Large intestine (tissue), 3 donors: ENCODE data around the gene CSNK1G1. TPM values are rescaled to one million over a fixed set of nuclear protein-coding genes. Genes with fewer than 3 reads are reported as not detected.
"Not testable (repeated sequence)": the region's sequence is repeated elsewhere in the genome, so short reads cannot be mapped to it uniquely, and the experiment has no call there.

ENCODE experiments used
- DNase-seq, 2 donors: peaks; one replicate each; pipeline versions ENCODE4 v3.0.0 to v3.0.0-alpha.2; 2013
- H3K27ac ChIP-seq: one replicate; pipeline ENCODE4 v1.5.1; 2013; ENCODE audit warnings: low read length
- H3K27me3 ChIP-seq: 2 replicates; pipeline ENCODE4 v1.6.1; 2013; ENCODE audit warnings: low read length; ENCODE audit not compliant: control insufficient read depth, insufficient read depth
- H3K36me3 ChIP-seq: 2 replicates; pipeline ENCODE4 v1.6.1; 2013; ENCODE audit warnings: low read length; ENCODE audit not compliant: control insufficient read depth, insufficient read depth
- H3K4me1 ChIP-seq: one replicate; pipeline ENCODE4 v1.6.1; 2013; ENCODE audit warnings: low read length; ENCODE audit not compliant: control insufficient read depth, insufficient read depth
- H3K4me3 ChIP-seq: one replicate; pipeline ENCODE4 v1.5.1; 2013; ENCODE audit warnings: low read length
- H3K9me3 ChIP-seq: one replicate; pipeline ENCODE4 v1.6.1; 2013; ENCODE audit warnings: mild to moderate bottlenecking, low read depth, low read length, moderate library complexity; ENCODE audit not compliant: control insufficient read depth
- WGBS: methylation state at CpG from one replicate; pipeline ENCODE4 v1.1.5; 2013; ENCODE audit warnings: low lambda C conversion rate; ENCODE audit not compliant: insufficient coverage; 5-methylcytosine and 5-hydroxymethylcytosine counted together
- polyA plus RNA-seq: library from polyadenylated mRNA; unstranded; fragments of 120-200 nt; gene quantifications from one replicate; pipeline ENCODE4 v1.2.1, GENCODE V29; 2013

The CSNK1G1 gene
- polyA plus RNA-seq, 1 donor: 11.9 TPM

GRCh38 chr15:64333986-64334929 is 21.7 kb downstream of the CSNK1G1 start:
- H3K27ac ChIP-seq: no peak overlapping the region
- no CpG with 5 or more reads among the region's 9 CpGs for WGBS
- peak; percentile 4 to 24 for DNase-seq
- H3K4me3 ChIP-seq: no peak overlapping the region
- no peaks in the 10 kb centered on the region for H3K36me3 ChIP-seq
- H3K4me1 ChIP-seq: no peaks in the 10 kb centered on the region
- no peaks in the 10 kb centered on the region for H3K9me3 ChIP-seq
- no peaks in the 10 kb centered on the region for H3K27me3 ChIP-seq

DNA sequence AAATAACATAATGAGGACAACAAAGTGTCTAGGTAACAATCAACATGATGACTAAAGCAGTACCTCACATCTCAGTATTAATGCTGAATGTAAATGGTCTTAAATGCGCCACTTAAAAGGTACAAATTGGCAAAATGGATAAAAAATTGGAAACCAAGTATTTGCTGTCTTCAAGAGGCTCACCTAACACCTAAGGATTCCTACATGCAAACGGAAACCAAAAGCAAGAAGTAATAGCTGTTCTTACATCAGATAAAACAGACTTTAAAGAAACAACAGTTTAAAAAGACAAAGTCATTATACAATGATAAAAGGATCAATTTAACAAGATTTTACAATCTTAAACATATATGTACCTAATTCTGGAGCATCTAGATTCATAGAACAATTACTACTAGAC is 22.5 kb downstream of the CSNK1G1 start:
- peak in 1 of 2 donors; percentile 8 for DNase-seq
- no peak overlapping the region for H3K27ac ChIP-seq
- no peak overlapping the region for H3K4me3 ChIP-seq
- no peaks in the 10 kb centered on the region for H3K4me1 ChIP-seq
- H3K9me3 ChIP-seq: no peaks in the 10 kb centered on the region
- 86% methylated on average over 2 of the region's 2 CpGs for WGBS
- H3K36me3 ChIP-seq: no peaks in the 10 kb centered on the region
- no peaks in the 10 kb centered on the region for H3K27me3 ChIP-seq

GRCh38 chr15:64331668-64332067 is 24.3 kb downstream of the CSNK1G1 start:
- H3K4me1 ChIP-seq, H3K9me3 ChIP-seq, H3K27ac ChIP-seq, H3K36me3 ChIP-seq, H3K4me3 ChIP-seq, DNase-seq, H3K27me3 ChIP-seq: not testable (repeated sequence)
- no CpG with 5 or more reads among the region's 3 CpGs for WGBS

- not testable (repeated sequence) for H3K27ac ChIP-seq, H3K27me3 ChIP-seq, H3K9me3 ChIP-seq, H3K4me1 ChIP-seq, DNase-seq, H3K4me3 ChIP-seq, H3K36me3 ChIP-seq
- WGBS: no CpG with 5 or more reads among the region's 15 CpGs
Observed at GRCh38 chr15:64326975-64327374, 29.0 kb downstream of the CSNK1G1 start.

DNA sequence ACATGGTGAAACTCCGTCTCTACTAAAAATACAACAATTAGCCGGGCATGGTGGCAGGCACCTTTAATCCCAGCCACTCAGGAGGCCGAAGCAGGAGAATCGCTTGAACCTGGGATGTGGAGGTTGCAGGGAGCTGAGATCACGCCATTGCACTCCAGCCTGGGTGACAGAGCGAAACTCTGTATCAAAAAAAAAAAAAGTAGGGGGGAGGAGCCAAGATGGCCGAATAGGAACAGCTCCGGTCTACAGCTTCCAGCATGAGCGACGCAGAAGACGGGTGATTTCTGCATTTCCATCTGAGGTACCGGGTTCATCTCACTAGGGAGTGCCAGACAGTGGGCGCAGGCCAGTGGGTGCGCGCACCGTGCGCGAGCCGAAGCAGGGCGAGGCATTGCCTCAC is 29.5 kb downstream of the CSNK1G1 start:
- H3K4me1 ChIP-seq, DNase-seq, H3K9me3 ChIP-seq, H3K27ac ChIP-seq, H3K4me3 ChIP-seq, H3K27me3 ChIP-seq, H3K36me3 ChIP-seq: not testable (repeated sequence)
- no CpG with 5 or more reads among the region's 20 CpGs for WGBS

DNA sequence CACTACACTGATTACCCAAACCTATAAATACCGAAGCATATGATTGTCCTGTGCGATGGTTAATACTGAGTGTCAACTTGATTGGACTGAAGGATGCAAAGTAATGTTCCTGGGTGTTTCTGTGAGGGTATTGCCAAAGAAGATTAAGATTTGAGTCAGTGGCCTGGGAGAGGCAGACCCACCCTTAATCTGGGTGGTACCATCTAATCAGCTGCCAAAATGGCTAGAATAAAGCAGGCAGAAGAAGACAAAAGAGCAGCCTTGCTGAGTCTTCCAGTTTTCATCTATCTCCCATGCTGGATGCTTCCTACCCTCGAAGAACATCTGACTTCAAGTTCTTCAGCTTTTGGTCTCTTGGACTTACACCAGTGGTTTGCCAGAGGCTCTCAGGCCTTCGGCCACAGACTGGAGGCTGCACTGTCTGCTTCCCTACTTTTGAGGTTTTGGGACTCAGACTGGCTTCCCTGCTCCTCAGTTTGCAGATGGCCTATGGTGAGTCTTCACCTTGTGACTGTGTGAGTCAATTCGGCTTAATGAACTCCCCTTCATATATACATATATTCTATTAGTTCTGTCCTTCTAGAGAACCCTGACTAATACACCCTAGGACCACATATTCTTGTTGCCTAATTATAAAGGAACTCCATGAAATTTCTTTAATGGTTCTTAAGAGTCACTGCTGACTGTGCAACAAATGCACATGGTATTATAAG is 31.7 kb downstream of the CSNK1G1 start:
- no peak overlapping the region for H3K4me3 ChIP-seq
- no peaks in the 10 kb centered on the region for H3K4me1 ChIP-seq
- no peak overlapping the region for H3K27ac ChIP-seq
- no peaks in the 10 kb centered on the region for H3K27me3 ChIP-seq
- WGBS: no CpG with 5 or more reads among the region's 5 CpGs
- no peaks in the 10 kb centered on the region for H3K36me3 ChIP-seq
- no peak for DNase-seq
- H3K9me3 ChIP-seq: no peaks in the 10 kb centered on the region

- Histone ChIP-seq H3K36me3 (no peaks in the 10 kb centered on the region), H3K27ac (no peak overlapping the region), H3K4me3 (no peak overlapping the region), H3K27me3 (no peaks in the 10 kb centered on the region), H3K4me1 (no peaks in the 10 kb centered on the region), H3K9me3 (no peaks in the 10 kb centered on the region)
- 90% methylated on average over 2 of the region's 4 CpGs for WGBS
- no peak for DNase-seq
Observed at GRCh38 chr15:64315216-64315615, 40.8 kb downstream of the CSNK1G1 start.

DNA sequence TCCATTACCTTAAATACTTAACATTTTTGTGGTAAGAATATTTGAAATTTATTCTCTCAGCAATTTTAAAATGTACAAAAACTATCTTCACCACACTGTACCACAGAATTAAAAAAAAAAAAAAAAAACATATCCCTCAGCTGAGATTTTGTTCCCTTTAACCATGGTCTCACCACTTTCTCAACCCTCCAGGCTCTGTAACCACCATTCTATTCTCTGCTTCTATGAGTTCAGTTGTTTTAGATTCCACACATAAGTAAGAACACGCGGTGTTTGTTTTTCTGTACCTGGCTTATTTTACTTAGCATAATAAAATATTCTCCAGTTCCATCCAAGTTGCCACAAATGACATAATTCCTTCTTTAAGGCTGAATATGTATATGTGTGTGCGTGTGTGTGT is 41.5 kb downstream of the CSNK1G1 start:
- Histone ChIP-seq H3K4me3 (no peak overlapping the region), H3K27ac (no peak overlapping the region), H3K9me3 (no peaks in the 10 kb centered on the region), H3K4me1 (no peaks in the 10 kb centered on the region), H3K36me3 (no peaks in the 10 kb centered on the region), H3K27me3 (no peaks in the 10 kb centered on the region)
- no peak for DNase-seq
- WGBS: 80% methylated on average over 1 of the region's 3 CpGs

GRCh38 chr15:64311566-64311965 is 44.4 kb downstream of the CSNK1G1 start:
- Histone ChIP-seq H3K36me3 (no peaks in the 10 kb centered on the region), H3K27ac (no peak overlapping the region), H3K27me3 (no peaks in the 10 kb centered on the region), H3K9me3 (no peaks in the 10 kb centered on the region), H3K4me1 (no peaks in the 10 kb centered on the region), H3K4me3 (no peak overlapping the region)
- WGBS: no CpG with 5 or more reads among the region's 6 CpGs
- peak; percentile 6 to 21 for DNase-seq

- no peak for DNase-seq
- H3K27ac ChIP-seq: no peak overlapping the region
- no peaks in the 10 kb centered on the region for H3K36me3 ChIP-seq
- no peaks in the 10 kb centered on the region for H3K9me3 ChIP-seq
- H3K4me3 ChIP-seq: no peak overlapping the region
- no peaks in the 10 kb centered on the region for H3K27me3 ChIP-seq
- no peaks in the 10 kb centered on the region for H3K4me1 ChIP-seq
Observed at GRCh38 chr15:64310036-64310435, 45.9 kb downstream of the CSNK1G1 start.
